SK-N-SH (cell line): ENCODE results near the gene NUP210L. TPM values are rescaled to one million over a fixed set of nuclear protein-coding genes. Genes with fewer than 3 reads are reported as not detected.

ENCODE experiments used
- CTCF ChIA-PET: fragments of 300-600, 350-600 bp; formaldehyde crosslinking; extraction: SDS; loops from one replicate; lab custom pipeline; 2021; lab: Yijun Ruan, JAX
- POLR2A ChIA-PET: fragments of 350-600 bp; sonication (Branson Sonifier 250); formaldehyde crosslinking; extraction: SDS; loops from one replicate; lab custom pipeline; 2020; ENCODE audit warnings: antibody characterized with exemption, inconsistent platforms; lab: Yijun Ruan, JAX
- DNase-seq: peaks from one replicate; pipeline ENCODE4 v3.0.0; 2012
- H2AFZ ChIP-seq: fragments of 200-600 bp; sonication (generic); 2 replicates; pipeline ENCODE4 v1.8.1; 2016; ENCODE audit warnings: antibody characterized with exemption, mild to moderate bottlenecking, low read depth
- H3F3A ChIP-seq: fragments of 200-600 bp; sonication (generic); replicated peaks from 2 replicates; pipeline ENCODE3; 2016; ENCODE audit warnings: antibody characterized with exemption, mild to moderate bottlenecking; ENCODE audit not compliant: insufficient read depth
- H3K27ac ChIP-seq, 2 experiments: fragments of 200-500 bp in 1 of 2; fragments of 200-600 bp in 1 of 2; sonication (Bioruptor generic) in 1 of 2; sonication (generic), shearing (Covaris generic) in 1 of 2; 2 replicates each; pipeline versions ENCODE4 v1.5.1 to v1.6.1; 2014 to 2016; ENCODE audit warnings: low read depth in 2 of 2, inconsistent platforms in 1 of 2, low read length in 1 of 2, mild to moderate bottlenecking in 1 of 2, mixed read lengths in 1 of 2
- H3K27me3 ChIP-seq: fragments of 200-600 bp; sonication (generic), shearing (Covaris generic); 2 replicates; pipeline ENCODE4 v1.6.1; 2016; ENCODE audit warnings: mixed run types; ENCODE audit not compliant: insufficient read depth
- H3K36me3 ChIP-seq, 2 experiments: fragments of 200-500 bp in 1 of 2; fragments of 200-600 bp in 1 of 2; sonication (Bioruptor generic) in 1 of 2; sonication (generic) in 1 of 2; replicated peaks in 1 of 2; 2 replicates each; pipeline versions ENCODE3 to v1.5.1; 2014 to 2016; ENCODE audit warnings: low read length in 1 of 2, mild to moderate bottlenecking in 1 of 2; ENCODE audit not compliant: insufficient read depth in 2 of 2, control insufficient read depth in 1 of 2
- H3K4me1 ChIP-seq, 2 experiments: fragments of 200-500 bp in 1 of 2; fragments of 200-600 bp in 1 of 2; sonication (Bioruptor generic) in 1 of 2; sonication (generic), shearing (Covaris generic) in 1 of 2; 2 replicates each; pipeline versions ENCODE4 v1.5.1 to v1.6.1; 2014 to 2016; ENCODE audit warnings: low read depth in 1 of 2, low read length in 1 of 2, mixed run types in 1 of 2; ENCODE audit not compliant: insufficient read depth in 2 of 2, control insufficient read depth in 1 of 2
- H3K4me2 ChIP-seq: fragments of 200-600 bp; sonication (generic), shearing (Covaris generic); 2 replicates; pipeline ENCODE4 v1.6.1; 2017; ENCODE audit warnings: mixed run types
- H3K4me3 ChIP-seq, 2 experiments: fragments of 200-500 bp in 1 of 2; fragments of 200-600 bp in 1 of 2; sonication (Bioruptor generic) in 1 of 2; sonication (generic), shearing (Covaris generic) in 1 of 2; 2 replicates each; pipeline versions ENCODE4 v1.5.1 to v1.8.1; 2014 to 2016; ENCODE audit warnings: low read depth in 2 of 2, inconsistent platforms in 1 of 2, low read length in 1 of 2, mild to moderate bottlenecking in 1 of 2, mixed read lengths in 1 of 2, moderate library complexity in 1 of 2
- H3K79me2 ChIP-seq: fragments of 200-600 bp; sonication (generic); 2 replicates; pipeline ENCODE4 v1.8.1; 2017; ENCODE audit warnings: mild to moderate bottlenecking; ENCODE audit not compliant: insufficient read depth
- H3K9ac ChIP-seq: fragments of 200-600 bp; sonication (generic); 2 replicates; pipeline ENCODE4 v1.6.1; 2017; ENCODE audit warnings: mixed run types
- H3K9me2 ChIP-seq: fragments of 200-600 bp; sonication (generic); 2 replicates; pipeline ENCODE4 v1.6.1; 2017; ENCODE audit warnings: mixed run types
- H3K9me3 ChIP-seq: fragments of 200-600 bp; sonication (generic); 2 replicates; pipeline ENCODE4 v1.6.1; 2017; ENCODE audit warnings: mixed run types, mild to moderate bottlenecking, moderate library complexity
- H4K20me1 ChIP-seq: fragments of 200-600 bp; sonication (generic); 2 replicates; pipeline ENCODE4 v1.6.1; 2017; ENCODE audit warnings: mild to moderate bottlenecking, mixed run types; ENCODE audit not compliant: insufficient read depth
- EP300 ChIP-seq, 2 experiments: IDR thresholded peaks; 2 replicates each; pipeline versions ENCODE4 v1.4.0 to v1.6.1; 2012; ENCODE audit warnings: borderline replicate concordance in 1 of 2, low read depth in 1 of 2, low read length in 1 of 2
- FOXM1 ChIP-seq: IDR thresholded peaks from 2 replicates; pipeline ENCODE4 v1.4.0; 2012; ENCODE audit warnings: low read depth, mild to moderate bottlenecking
- GATA2 ChIP-seq: sonication (generic); formaldehyde crosslinking; IDR thresholded peaks from 2 replicates; pipeline ENCODE4 v1.5.0; 2020; ENCODE audit warnings: mild to moderate bottlenecking, missing genetic modification reagents
- MEF2A ChIP-seq: IDR thresholded peaks from 2 replicates; pipeline ENCODE4 v1.4.0; 2012; ENCODE audit warnings: low read depth, borderline replicate concordance
- PBX3 ChIP-seq: IDR thresholded peaks from 2 replicates; pipeline ENCODE4; 2012
- RCOR1 ChIP-seq: fragments of 150-350 bp; IDR thresholded peaks from 2 replicates; pipeline ENCODE4 v1.6.1; 2017; ENCODE audit warnings: antibody characterized with exemption, low read length
- TCF12 ChIP-seq: IDR thresholded peaks from 2 replicates; pipeline ENCODE4 v1.4.0; 2012
- USF1 ChIP-seq: IDR thresholded peaks from 2 replicates; pipeline ENCODE4 v1.4.0; 2012; ENCODE audit warnings: low read depth, borderline replicate concordance
- USF2 ChIP-seq: fragments of 150-350 bp; IDR thresholded peaks from 2 replicates; pipeline ENCODE4 v1.6.1; 2017; ENCODE audit warnings: antibody characterized with exemption, low read length, low read depth, borderline replicate concordance
- ZBTB33 ChIP-seq: IDR thresholded peaks from 2 replicates; pipeline ENCODE4 v1.4.0; 2012; ENCODE audit warnings: low read depth, borderline replicate concordance
- WGBS: methylation state at CpG from one replicate; pipeline ENCODE4 v1.1.6; 2017; ENCODE audit warnings: low lambda C conversion rate; 5-methylcytosine and 5-hydroxymethylcytosine counted together
- polyA plus RNA-seq, 3 experiments: library from polyadenylated mRNA; depleted of rRNA; stranded (reverse); fragments of >200 nt; gene quantifications; 2 replicates each; pipeline ENCODE4 v1.2.3, GENCODE V29; 2012
- TF ChIP-seq, protein P1 (sequence below): IDR thresholded peaks from 2 replicates; pipeline ENCODE4 v1.4.0; 2012; ENCODE audit warnings: low read depth

NUP210L gene
- polyA plus RNA-seq, 1 of the 3 experiments (the other 2 are of a cell fraction): not detected

DNA sequence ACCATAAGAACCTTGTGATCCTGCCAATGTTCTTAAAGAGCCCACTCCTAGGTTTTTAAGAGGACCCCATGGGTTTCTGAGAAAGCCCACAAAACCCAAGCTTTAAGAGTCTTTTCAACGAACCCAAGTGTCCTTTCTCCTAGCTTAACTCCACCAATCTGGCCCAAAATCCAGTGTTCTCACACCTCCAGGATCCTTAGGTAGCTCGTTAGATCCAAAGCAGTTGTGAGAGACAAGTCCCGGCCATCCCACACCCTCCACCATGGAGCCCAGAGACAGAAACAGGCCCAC lies 210.1 kb downstream of the NUP210L start:
- Histone ChIP-seq H2AFZ (no peak overlapping the region; the same call in 1 of the 2 replicates), H3K4me2 (peak overlapping the region; percentile 95), H3K9me2 (no peaks in the 10 kb centered on the region), H3K36me3 (peaks cover 7 to 52% of the 10 kb centered on the region in 2 experiments), H3K9ac (peak overlapping the region; percentile 80; the same call in 1 of the 2 replicates), H3F3A (peaks cover 4% of the 10 kb centered on the region), H3K4me1 (peaks cover 3 to 17% of the 10 kb centered on the region in 2 experiments; a peak in 2 of 4 replicates), H3K4me3 (peak overlapping the region; percentile 85 to 91; a peak in 3 of 4 replicates), H3K27me3 (no peaks in the 10 kb centered on the region), H3K27ac (peak overlapping the region in 1 of 2 experiments; percentile 89; a peak in 1 of 4 replicates), H3K9me3 (no peaks in the 10 kb centered on the region), H3K79me2 (peaks cover 30% of the 10 kb centered on the region), H4K20me1 (no peaks in the 10 kb centered on the region)
- WGBS: 88% methylated on average over 3 of the region's 3 CpGs
- POLR2A ChIA-PET: interaction anchor here (1.3 kb wide), 1 partner anchor 64 kb away, joined by 3 read pairs; no protein-coding TSS in a partner anchor
- CTCF ChIA-PET: interaction anchor here (0.7 to 5.1 kb wide), 10 partner anchors 12 to 147 kb away, joined by 3 to 51 read pairs (median 14); partner anchors contain the start of genes CREB3L4, CRTC2, GATAD2B and RAB13
- TF ChIP-seq USF1 (no peak), USF2 (no peak), ZBTB33 (no peak)
- no peak for DNase-seq

DNA sequence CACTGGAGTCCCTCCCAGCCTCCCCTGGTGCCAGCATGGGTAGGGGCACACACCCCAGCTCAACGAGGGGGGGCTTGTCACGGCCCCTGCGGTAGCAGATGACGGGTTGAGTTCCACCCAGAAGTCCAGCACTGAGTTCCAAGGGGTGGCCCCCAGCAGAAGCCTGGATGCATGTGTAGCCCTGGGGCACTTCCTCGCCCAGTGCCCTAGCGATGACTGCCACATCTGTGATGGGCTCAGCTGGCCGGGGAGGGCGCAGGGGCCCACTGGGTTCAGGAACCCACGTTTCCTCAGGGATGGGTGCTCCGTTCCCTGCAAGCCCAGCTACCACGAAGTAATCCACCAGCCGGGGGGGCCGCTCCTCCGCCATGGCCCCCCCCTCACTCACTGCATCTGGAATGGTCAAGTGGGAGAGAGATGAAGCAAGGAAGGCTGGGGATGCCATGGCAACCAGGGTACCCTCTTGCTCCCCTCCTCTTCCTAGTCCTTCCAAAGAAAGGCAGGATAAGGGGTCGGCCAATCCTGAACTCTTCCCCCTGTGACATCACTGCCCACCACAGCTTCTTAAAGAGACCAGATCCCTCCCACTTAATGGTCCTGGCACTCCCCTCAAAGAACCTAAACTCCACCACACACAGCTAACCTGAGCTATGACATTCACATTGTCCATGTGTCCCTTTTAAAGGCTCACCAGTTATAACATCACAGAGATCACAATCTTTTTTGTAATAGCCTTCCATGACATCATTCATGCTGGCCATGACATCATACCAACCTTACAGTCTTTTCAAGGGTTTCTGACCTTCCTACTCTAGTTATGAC lies 210.7 kb downstream of the NUP210L start:
- Histone ChIP-seq H3K27ac (no peak overlapping the region; a peak in 1 of 4 replicates), H3K4me2 (peak overlapping the region; percentile 95), H3K9me2 (no peaks in the 10 kb centered on the region), H3K27me3 (no peaks in the 10 kb centered on the region), H3K9me3 (no peaks in the 10 kb centered on the region), H3F3A (peaks cover 4% of the 10 kb centered on the region), H3K36me3 (peaks cover 7 to 57% of the 10 kb centered on the region in 2 experiments), H4K20me1 (no peaks in the 10 kb centered on the region), H3K4me1 (peaks cover 3 to 17% of the 10 kb centered on the region in 2 experiments; a peak in 2 of 4 replicates), H2AFZ (no peak overlapping the region), H3K4me3 (no peak overlapping the region), H3K9ac (no peak overlapping the region), H3K79me2 (peaks cover 30% of the 10 kb centered on the region)
- DNase-seq: peak; percentile 56
- 87% methylated on average over 14 of the region's 15 CpGs for WGBS
- ChIA-PET POLR2A (interaction anchor here (0.6 to 2.0 kb wide), 4 partner anchors 12 to 46 kb away, joined by 3 to 6 read pairs (median 4); partner anchors contain the start of genes GATAD2B and RPS27), CTCF (interaction anchor here (0.7 to 5.1 kb wide), 7 partner anchors 15 to 147 kb away, joined by 3 to 46 read pairs (median 12); partner anchors contain the start of genes CREB3L4, RAB13 and SLC39A1)
- TF ChIP-seq MEF2A: no peak
- TF ChIP-seq FOXM1: no peak
- no peak for TF ChIP-seq RCOR1
- TF ChIP-seq, protein P1, sequence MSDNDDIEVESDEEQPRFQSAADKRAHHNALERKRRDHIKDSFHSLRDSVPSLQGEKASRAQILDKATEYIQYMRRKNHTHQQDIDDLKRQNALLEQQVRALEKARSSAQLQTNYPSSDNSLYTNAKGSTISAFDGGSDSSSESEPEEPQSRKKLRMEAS: no peak
- TF ChIP-seq PBX3: no peak
- no peak for TF ChIP-seq USF1
- no peak for TF ChIP-seq EP300 (IDR thresholded peaks at IDR 0.05; ENCODE audit: borderline replicate concordance in 1 of 2, low read depth in 1 of 2, low read length in 1 of 2)
- no peak for TF ChIP-seq TCF12
- TF ChIP-seq GATA2 (CRISPR knock-in tag): no peak
